NB4 (cell line): Measurements from ENCODE around the gene ATP2A3.
A peak's percentile ranks its signal among the peaks of the same experiment; 100 is the strongest.

ENCODE experiments used
- CTCF ChIP-seq: IDR thresholded peaks from one replicate; pipeline ENCODE4 v1.5.1; 2012; ENCODE audit warnings: low read depth, low read length
- MAX ChIP-seq: IDR thresholded peaks from 2 replicates; pipeline ENCODE4 v1.6.1; 2011; ENCODE audit warnings: low read depth, low read length
- POLR2A ChIP-seq: IDR thresholded peaks from 2 replicates; pipeline ENCODE4 v1.6.1; 2011; ENCODE audit warnings: mild to moderate bottlenecking; ENCODE audit not compliant: insufficient read length; ENCODE audit errors: extremely low read depth

- no peak for TF ChIP-seq CTCF
- no peak for TF ChIP-seq POLR2A
- peak; percentile 13; the same call in 1 of the 2 replicates for TF ChIP-seq MAX
These were observed 74.0 kb downstream of the ATP2A3 start for GRCh38 chr17:3890082-3890877.
